HG03521 (cell line): ENCODE data around the gene SLC47A2.
"Not testable (repeated sequence)": the region's sequence is repeated elsewhere in the genome, so short reads cannot be mapped to it uniquely, and the experiment has no call there.

Experiments
- ATAC-seq: cut with Tn5 transposase; IDR thresholded peaks from one replicate; pipeline ENCODE4 v1.9.1; 2021; ENCODE audit warnings: mild to moderate bottlenecking, moderate library complexity; ENCODE audit not compliant: unreplicated experiment

SLC47A2 gene

DNA sequence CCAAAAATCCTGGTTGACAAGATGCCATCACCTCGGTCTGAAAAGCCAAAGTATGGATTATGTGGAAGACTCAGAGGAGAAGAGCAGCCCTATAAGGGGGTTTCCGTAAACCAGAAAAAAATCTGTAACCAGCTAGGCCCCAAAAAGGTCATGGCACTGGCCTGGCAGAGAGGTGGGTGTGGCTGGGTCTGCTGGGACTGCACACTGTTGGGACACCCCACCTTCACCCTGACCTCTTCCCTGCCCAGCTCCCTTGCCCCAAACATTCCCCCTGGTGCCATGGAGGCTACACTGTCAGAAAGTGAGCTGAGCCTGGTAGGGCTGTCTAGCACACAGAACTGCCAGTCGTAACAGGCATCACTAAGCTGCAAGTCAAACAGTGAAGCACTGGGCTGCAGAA, 6.5 kb downstream of the SLC47A2 start:
- no peak for ATAC-seq

DNA sequence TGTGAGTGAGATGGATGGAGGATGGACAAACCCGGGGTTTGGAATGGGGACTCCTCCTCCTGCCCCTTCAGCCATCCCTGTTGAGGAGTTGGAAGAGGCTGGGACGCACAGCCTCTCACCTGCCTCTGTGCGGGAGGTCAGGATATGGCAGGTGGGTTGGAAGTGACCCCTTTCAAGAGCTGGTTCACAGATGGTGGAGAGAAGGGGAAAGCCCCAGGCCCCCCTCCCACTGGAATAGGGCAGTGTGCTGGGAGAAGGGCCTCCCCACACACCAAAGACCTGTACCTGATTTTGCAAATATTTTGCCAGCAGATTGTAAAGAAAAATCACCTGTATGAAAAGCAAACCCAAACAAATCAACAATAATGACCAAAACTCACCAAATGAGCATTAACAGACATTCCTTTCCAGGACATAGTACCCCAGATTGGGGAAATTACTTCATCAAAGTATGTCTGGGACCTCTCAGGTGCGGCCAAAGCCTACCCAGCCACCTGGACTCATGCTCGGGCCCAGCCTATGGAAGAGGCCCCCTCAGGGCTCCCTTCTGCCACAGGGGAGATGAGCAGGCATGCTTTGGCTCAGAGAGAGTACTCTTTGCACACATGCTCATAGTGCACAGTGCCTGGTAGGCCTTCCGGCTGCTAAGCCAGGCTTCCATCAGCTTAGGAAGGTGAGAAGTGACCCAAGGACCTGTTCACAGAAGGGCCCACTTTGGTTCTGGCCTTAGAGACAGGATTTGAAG, 7.8 kb downstream of the SLC47A2 start:
- ATAC-seq, result no peak

GRCh38 chr17:19707728-19708221, 8.6 kb downstream of the SLC47A2 start:
- no peak for ATAC-seq

DNA sequence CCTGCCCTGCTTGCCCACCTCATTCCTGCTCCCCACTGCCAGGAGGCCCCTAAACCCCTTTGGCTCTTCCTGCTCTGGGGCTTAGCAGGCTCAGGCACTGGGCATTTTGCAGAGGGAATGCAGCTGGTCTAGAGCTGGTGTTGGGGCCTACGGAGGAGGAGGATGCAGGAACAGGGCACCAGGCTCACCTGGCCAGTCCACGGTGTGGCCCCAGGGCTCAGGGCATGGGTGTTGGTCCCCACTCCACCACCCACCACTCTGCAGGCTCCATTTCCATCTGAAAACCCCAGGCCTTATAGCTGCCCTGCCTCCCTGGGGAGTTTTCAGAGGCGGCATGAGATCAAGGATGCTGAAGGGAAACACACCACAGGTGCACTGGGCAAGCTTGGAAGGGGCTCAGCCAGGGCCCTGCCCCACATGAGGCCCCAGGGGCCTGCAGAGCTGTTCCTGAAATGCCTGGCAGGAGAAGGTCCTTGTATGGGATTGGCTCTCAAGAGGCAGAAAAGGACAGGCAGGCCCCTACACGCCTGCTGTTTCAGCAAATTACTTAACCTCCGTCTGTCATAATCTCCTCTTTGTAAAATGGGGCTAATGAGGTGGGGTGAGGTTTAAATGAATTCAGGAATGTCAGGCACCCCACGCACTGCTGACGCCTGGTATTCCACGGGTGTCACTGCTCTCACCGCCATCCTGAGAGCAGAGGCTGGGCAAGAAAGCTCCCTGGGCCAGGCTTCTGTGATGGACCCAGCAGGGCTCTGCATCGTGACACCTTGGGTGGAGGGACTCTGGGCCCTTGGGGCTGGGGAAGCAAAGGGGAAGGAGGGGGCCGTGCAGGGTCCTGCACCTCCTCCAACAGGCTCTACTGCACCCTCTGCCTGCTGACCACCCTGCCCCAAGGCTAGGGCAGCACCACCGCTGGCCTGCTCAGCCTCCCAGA, 9.3 kb downstream of the SLC47A2 start:
- ATAC-seq, result no peak

GRCh38 chr17:19705771-19706770, 10.3 kb downstream of the SLC47A2 start:
- ATAC-seq, result no peak

DNA sequence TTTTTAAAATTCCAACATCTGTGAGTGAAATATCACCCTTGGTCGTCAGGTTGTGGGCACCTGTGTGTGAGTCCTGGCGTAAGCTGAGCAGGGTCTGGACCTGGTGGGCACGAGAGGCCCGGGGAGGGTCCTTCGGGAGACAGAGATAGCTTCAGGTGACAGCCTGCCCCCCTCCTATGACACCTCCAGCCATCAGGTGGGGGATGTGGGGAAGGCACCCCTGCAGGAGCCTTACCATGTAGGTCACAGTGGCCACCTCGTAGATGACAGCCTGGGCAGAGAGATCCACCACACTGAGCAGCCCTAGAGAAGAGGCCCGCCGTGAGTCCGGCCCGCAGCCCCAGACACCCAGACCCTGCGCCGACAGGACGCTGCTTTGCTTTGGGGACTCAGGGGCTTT, 11.2 kb downstream of the SLC47A2 start:
- ATAC-seq, result no peak

GRCh38 chr17:19703828-19704613, 12.4 kb downstream of the SLC47A2 start:
- ATAC-seq, result no peak

GRCh38 chr17:19703106-19703827, 13.1 kb downstream of the SLC47A2 start:
- ATAC-seq, result no peak

DNA sequence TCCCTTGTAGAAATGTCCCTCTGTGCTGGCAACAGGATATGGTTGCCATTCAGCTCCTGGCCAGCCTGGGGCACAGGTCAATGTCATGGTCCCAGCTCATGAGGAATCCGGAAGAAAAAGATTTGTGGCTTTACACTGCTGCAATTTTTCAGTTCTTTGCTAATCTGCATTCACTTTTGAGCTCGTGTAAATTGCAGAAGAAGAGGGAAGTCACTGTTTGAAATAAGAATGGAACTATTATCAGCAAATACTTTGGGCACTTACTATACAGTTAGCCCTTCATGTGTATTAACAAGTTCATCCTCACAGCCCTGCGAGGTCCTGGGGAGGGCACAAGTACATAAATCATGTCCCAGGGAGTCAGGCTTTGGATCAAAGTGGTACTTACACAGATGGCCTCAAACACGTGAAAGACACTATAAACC, 14.2 kb downstream of the SLC47A2 start:
- ATAC-seq, result no peak

GRCh38 chr17:19686400-19687090, 29.8 kb downstream of the SLC47A2 start:
- ATAC-seq, result no peak

GRCh38 chr17:19684909-19685580, 31.3 kb downstream of the SLC47A2 start:
- ATAC-seq, result not testable (repeated sequence)

- no peak for ATAC-seq
These were observed 33.3 kb downstream of the SLC47A2 start for GRCh38 chr17:19683117-19683516.

DNA sequence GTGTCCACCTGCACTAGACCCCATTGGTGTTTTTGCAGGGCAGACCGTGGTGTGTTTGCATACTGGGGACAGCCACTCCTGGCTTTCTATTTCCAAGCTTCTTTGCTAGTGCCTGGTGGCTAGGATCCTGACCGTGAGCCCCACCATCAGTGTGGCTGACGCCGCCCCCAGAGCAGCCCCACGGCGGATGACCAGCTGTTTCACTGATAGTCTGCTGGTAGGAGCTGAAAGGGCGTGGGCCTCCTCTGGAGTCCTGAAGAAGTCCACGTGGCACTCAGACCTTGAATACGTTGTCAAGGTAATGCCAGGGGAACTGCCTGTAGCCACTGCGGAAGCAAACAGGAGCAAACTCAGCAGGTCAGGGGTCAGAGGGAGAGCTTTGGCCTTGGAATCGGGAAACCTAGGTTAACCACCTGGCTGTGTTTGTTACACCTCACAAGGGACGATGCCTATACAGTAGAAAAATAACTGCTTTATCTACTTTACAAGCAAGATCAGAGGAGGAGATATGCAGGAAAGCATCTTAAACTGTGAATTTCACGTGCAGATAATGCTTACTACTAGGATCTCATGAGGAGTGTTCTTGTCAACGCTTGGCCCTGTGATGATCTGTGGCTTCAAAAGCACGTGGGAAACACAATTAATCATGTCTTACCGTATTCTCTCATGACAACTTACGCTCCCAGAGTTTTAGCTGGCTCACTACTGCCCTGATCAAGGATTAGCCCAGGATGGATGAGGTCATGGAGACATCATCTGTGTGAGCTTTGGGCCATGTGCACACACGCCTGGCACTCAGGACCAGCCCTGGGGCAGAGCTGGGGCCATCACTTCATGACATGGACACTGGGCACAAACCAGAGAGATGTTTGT, 37.6 kb downstream of the SLC47A2 start:
- no peak for ATAC-seq

- no peak for ATAC-seq
These were observed 38.5 kb downstream of the SLC47A2 start for GRCh38 chr17:19677736-19678379.

DNA sequence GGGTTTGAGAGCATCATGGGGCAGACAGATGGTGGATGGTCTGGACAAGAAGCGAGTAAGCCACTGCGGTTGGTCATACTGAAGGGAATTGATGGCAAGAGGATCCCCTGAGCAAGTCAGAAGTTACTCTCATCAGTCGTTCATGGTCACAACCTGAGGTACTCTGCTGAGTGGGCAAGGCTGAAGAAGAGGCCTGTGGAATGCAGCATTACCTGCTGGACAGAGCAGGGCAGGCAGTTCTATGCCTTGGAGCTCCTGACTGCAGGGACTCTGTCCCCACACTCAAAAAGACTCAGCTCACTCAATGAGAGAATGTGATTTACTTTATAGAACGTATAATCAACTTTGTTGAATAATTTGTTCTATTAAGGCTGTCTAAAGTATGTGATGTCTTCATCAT, 39.5 kb downstream of the SLC47A2 start:
- ATAC-seq, result no peak

DNA sequence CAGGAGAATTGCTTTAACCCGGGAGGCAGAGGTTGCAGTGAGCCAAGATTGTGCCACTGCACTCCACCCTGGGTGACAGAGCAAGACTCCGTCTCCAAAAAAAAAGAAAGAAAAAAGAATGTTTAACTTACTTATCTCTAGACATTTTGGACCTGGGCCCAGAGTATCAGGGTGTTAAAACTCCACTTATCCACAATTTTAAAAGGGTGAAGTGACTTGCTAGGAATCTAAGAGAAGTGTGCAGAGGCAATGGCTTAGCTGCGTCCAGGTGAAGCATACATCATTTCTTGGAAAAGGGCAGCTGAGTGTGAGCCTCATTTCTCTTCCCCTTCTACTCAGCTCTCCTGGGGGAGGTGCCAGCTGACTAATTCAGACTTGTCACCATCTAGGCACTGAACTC, 42.8 kb downstream of the SLC47A2 start:
- no peak for ATAC-seq
